GM12878 (cell line): ENCODE data around the gene ATF3. TPM values are rescaled to one million over a fixed set of nuclear protein-coding genes. Genes with fewer than 3 reads are reported as not detected.

ENCODE experiments used
- CREB1 ChIP-seq: IDR thresholded peaks from 2 replicates; pipeline ENCODE4 v1.6.1; 2012; ENCODE audit warnings: low read depth, mild to moderate bottlenecking, inconsistent platforms
- DPF2 ChIP-seq: fragments of 450-650 bp; IDR thresholded peaks from 2 replicates; pipeline ENCODE4 v1.6.1; 2017; ENCODE audit warnings: mild to moderate bottlenecking
- EP300 ChIP-seq, 2 experiments: fragments of 150-350 bp in 1 of 2; IDR thresholded peaks; 2 replicates each; pipeline ENCODE4 v1.6.1; 2011 to 2012; ENCODE audit warnings: low read depth in 2 of 2, low read length in 2 of 2, borderline replicate concordance in 1 of 2, improper control_type of control experiment in 1 of 2, inconsistent platforms in 1 of 2; ENCODE audit not compliant: control insufficient read depth in 1 of 2
- IRF4 ChIP-seq: IDR thresholded peaks from 2 replicates; pipeline ENCODE4 v1.6.1; 2011; ENCODE audit warnings: low read depth, low read length
- JUND ChIP-seq: IDR thresholded peaks from 2 replicates; pipeline ENCODE4 v1.6.1; 2012; ENCODE audit warnings: low read depth, mild to moderate bottlenecking, low read length, improper control_type of control experiment, moderate library complexity
- PAX5 ChIP-seq: IDR thresholded peaks from 2 replicates; pipeline ENCODE4 v1.6.1; 2011; ENCODE audit warnings: low read depth, low read length, borderline replicate concordance
- SMAD1 ChIP-seq: fragments of 450-650 bp; IDR thresholded peaks from 2 replicates; pipeline ENCODE4 v1.6.1; 2018; ENCODE audit warnings: mild to moderate bottlenecking, low read depth; ENCODE audit not compliant: partially characterized antibody
- ZBED1 ChIP-seq: IDR thresholded peaks from 2 replicates; pipeline ENCODE4 v1.6.1; 2016; ENCODE audit warnings: borderline replicate concordance
- polyA plus RNA-seq, 11 experiments: library from polyadenylated mRNA; depleted of rRNA in 4 of 11; unstranded in 6 of 11; stranded (reverse) in 5 of 11; fragments of >200 nt; fragmentation: Nextera tagmentation in 4 of 11; fragmentation: Illumina TruSeq in 1 of 11; extraction: Ambion mirVana in 4 of 11; extraction: Trizol in 1 of 11; gene quantifications; 1 replicate in 1 of 11; 2 replicates in 10 of 11; pipeline versions ENCODE4 v1.2.1 to v1.2.3, GENCODE V29; 2011 to 2016; ENCODE audit warnings: inconsistent platforms in 2 of 11, missing spikeins in 2 of 11, low read depth in 1 of 11
- total RNA-seq, 4 experiments: library from RNA; depleted of rRNA in 3 of 4; stranded (reverse); fragments of >200 nt in 3 of 4; fragmentation: Illumina TruSeq in 1 of 4; extraction: Trizol in 1 of 4; gene quantifications; 2 replicates each; pipeline versions ENCODE4 v1.2.1 to v1.2.3, GENCODE V29; 2013 to 2021
- TF ChIP-seq, protein P1 (sequence below): IDR thresholded peaks from 2 replicates; pipeline ENCODE4 v1.6.1; 2012; ENCODE audit warnings: low read depth, low read length, improper control_type of control experiment
- TF ChIP-seq, protein P2 (sequence below): fragments of 450-650 bp; IDR thresholded peaks from 2 replicates; pipeline ENCODE4 v1.6.1; 2017; ENCODE audit warnings: mild to moderate bottlenecking, moderate library complexity
- TF ChIP-seq, protein P3 (sequence below): IDR thresholded peaks from 2 replicates; pipeline ENCODE4 v1.6.1; 2012; ENCODE audit warnings: low read depth, low read length, improper control_type of control experiment

ATF3 gene
- total and polyA plus RNA-seq, 10 of the 15 experiments (the other 5 are each of a cell fraction or from before 2014, with no cell fraction given), result 3.0 to 13.9 (median 8.3) TPM

- TF ChIP-seq EP300 (IDR thresholded peaks at IDR 0.05; ENCODE audit: borderline replicate concordance in 1 of 2, control insufficient read depth in 1 of 2, low read depth in 2 of 2, low read length in 2 of 2) (peak; percentile 80 to 83; a peak in 2 of 4 replicates), SMAD1 (peak; percentile 77), JUND (no peak), IRF4 (peak; percentile 68; the same call in 1 of the 2 replicates), CREB1 (peak; percentile 64), PAX5 (peak; percentile 74), ZBED1 (peak; percentile 75; the same call in 1 of the 2 replicates), DPF2 (peak; percentile 82; the same call in 1 of the 2 replicates)
- TF ChIP-seq, protein P1, sequence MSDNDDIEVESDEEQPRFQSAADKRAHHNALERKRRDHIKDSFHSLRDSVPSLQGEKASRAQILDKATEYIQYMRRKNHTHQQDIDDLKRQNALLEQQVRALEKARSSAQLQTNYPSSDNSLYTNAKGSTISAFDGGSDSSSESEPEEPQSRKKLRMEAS, result no peak
- TF ChIP-seq, protein P2, sequence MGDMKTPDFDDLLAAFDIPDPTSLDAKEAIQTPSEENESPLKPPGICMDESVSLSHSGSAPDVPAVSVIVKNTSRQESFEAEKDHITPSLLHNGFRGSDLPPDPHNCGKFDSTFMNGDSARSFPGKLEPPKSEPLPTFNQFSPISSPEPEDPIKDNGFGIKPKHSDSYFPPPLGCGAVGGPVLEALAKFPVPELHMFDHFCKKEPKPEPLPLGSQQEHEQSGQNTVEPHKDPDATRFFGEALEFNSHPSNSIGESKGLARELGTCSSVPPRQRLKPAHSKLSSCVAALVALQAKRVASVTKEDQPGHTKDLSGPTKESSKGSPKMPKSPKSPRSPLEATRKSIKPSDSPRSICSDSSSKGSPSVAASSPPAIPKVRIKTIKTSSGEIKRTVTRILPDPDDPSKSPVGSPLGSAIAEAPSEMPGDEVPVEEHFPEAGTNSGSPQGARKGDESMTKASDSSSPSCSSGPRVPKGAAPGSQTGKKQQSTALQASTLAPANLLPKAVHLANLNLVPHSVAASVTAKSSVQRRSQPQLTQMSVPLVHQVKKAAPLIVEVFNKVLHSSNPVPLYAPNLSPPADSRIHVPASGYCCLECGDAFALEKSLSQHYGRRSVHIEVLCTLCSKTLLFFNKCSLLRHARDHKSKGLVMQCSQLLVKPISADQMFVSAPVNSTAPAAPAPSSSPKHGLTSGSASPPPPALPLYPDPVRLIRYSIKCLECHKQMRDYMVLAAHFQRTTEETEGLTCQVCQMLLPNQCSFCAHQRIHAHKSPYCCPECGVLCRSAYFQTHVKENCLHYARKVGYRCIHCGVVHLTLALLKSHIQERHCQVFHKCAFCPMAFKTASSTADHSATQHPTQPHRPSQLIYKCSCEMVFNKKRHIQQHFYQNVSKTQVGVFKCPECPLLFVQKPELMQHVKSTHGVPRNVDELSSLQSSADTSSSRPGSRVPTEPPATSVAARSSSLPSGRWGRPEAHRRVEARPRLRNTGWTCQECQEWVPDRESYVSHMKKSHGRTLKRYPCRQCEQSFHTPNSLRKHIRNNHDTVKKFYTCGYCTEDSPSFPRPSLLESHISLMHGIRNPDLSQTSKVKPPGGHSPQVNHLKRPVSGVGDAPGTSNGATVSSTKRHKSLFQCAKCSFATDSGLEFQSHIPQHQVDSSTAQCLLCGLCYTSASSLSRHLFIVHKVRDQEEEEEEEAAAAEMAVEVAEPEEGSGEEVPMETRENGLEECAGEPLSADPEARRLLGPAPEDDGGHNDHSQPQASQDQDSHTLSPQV, result 0 out of 2 replicates have a peak, but pooled peaks have one; percentile 47
- TF ChIP-seq, protein P3, sequence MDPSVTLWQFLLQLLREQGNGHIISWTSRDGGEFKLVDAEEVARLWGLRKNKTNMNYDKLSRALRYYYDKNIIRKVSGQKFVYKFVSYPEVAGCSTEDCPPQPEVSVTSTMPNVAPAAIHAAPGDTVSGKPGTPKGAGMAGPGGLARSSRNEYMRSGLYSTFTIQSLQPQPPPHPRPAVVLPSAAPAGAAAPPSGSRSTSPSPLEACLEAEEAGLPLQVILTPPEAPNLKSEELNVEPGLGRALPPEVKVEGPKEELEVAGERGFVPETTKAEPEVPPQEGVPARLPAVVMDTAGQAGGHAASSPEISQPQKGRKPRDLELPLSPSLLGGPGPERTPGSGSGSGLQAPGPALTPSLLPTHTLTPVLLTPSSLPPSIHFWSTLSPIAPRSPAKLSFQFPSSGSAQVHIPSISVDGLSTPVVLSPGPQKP, result no peak
- TF ChIP-seq, all 136 proteins: peak for 43
Measured at GRCh38 chr1:212586206-212587015, 22.1 kb upstream of the ATF3 start (continued).
